Ascending aorta (tissue), 2 donors: ENCODE data around the gene ATP5F1E. TPM values are rescaled to one million over a fixed set of nuclear protein-coding genes. Genes with fewer than 3 reads are reported as not detected.

ENCODE experiments used
- DNase-seq, 2 donors: peaks; one replicate each; pipeline ENCODE4 v3.0.0-alpha.2; 2019; ENCODE audit warnings: low spot score in 2 of 2
- H3K27ac ChIP-seq, 2 donors: fragments of 200-600 bp; sonication (generic); one replicate each; pipeline ENCODE4 v1.5.1; 2016 to 2017; ENCODE audit warnings: mild to moderate bottlenecking in 1 of 2
- H3K27me3 ChIP-seq: fragments of 200-600 bp; sonication (generic); one replicate; pipeline ENCODE4 v1.5.1; 2017
- H3K36me3 ChIP-seq, 2 donors: fragments of 200-600 bp; sonication (generic); one replicate each; pipeline ENCODE4 v1.5.1; 2016
- H3K4me1 ChIP-seq, 2 donors: fragments of 200-600 bp; sonication (generic); one replicate each; pipeline ENCODE4 v1.5.1; 2016 to 2017; ENCODE audit warnings: mild to moderate bottlenecking in 1 of 2
- H3K4me3 ChIP-seq, 2 donors: fragments of 200-600 bp; sonication (generic); one replicate each; pipeline ENCODE4 v1.5.1; 2016 to 2017; ENCODE audit warnings: mild to moderate bottlenecking in 1 of 2
- H3K9me3 ChIP-seq, 2 donors: fragments of 200-600 bp; sonication (generic); one replicate each; pipeline ENCODE4 v1.5.1; 2016
- CTCF ChIP-seq, 3 experiments: fragments of 200-600 bp in 2 of 3; fragments of 450-650 bp in 1 of 3; sonication (generic) in 2 of 3; IDR thresholded peaks; one replicate each; pipeline ENCODE4 v1.5.1; 2016 to 2019; ENCODE audit warnings: antibody characterized with exemption in 3 of 3, mild to moderate bottlenecking in 1 of 3, moderate library complexity in 1 of 3
- intact Hi-C: fragments of 100-400 bp; cut with DNase I; formaldehyde crosslinking; loops from one replicate; pipeline ENCODE4 v1.15.1; 2023
- total RNA-seq: library from RNA; depleted of rRNA; stranded (reverse); fragments of >200 nt; gene quantifications from one replicate; pipeline ENCODE4 v1.1.0, GENCODE V29; 2016

Gene ATP5F1E
- total RNA-seq, 1 donor from 2014 or later = 12.7 TPM

DNA sequence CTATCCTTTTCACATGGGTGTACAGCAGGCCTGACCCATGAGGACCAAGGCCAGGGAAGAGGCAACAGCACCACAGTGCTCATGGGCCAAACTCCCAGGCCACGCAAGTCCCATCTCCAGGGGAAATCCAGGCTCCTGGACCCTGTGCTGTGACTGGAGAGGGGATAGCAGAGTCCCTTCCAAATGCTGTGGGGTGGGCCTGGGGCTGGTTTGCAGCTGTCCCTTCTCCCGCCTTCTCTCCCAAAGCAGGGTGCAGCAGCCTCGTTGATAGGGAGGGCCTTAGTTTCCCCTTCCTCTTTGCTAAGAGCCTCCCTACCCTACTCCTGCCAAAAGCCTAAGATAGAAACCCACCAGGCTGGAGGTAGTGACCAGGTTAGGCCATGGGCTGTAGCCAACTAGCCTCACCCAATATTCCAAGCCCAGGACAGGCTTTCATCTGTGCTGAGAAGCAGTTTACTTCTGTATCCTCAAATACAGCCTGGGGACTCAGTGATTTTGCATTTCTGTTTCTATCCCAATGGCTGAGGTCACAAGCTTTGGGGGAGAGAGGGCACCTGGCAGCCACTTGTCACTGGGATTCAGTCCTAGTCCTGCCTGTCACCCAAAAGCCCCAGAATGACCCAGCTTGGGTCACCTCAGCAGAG is 26.5 kb downstream of the ATP5F1E start:
- Histone ChIP-seq H3K4me1 (peaks cover 14 to 33% of the 10 kb centered on the region in 2 donors), H3K36me3 (peaks cover 14 to 16% of the 10 kb centered on the region in 2 donors)

GRCh38 chr20:59004763-59005522 is 27.2 kb downstream of the ATP5F1E start:
- intact Hi-C loops = loop anchor here (5.0 kb wide), 1 partner anchor 37 kb away; the partner anchor contains the start of gene PRELID3B
- Histone ChIP-seq H3K27ac (peak overlapping the region; percentile 88), H3K4me3 (peak overlapping the region; percentile 73 to 82), H3K36me3 (peaks cover 19 to 23% of the 10 kb centered on the region in 2 donors), H3K9me3 (no peaks in the 10 kb centered on the region), H3K4me1 (peaks cover 11 to 27% of the 10 kb centered on the region in 2 donors), H3K27me3 (no peaks in the 10 kb centered on the region)
- no peak for TF ChIP-seq CTCF (IDR thresholded peaks at IDR 0.05)
- peak in 1 of 2 donors; percentile 79 for DNase-seq

More for the DNA sequence above, 26.5 kb downstream of the ATP5F1E start:
- no peak for TF ChIP-seq CTCF (IDR thresholded peaks at IDR 0.05)
- peak in 1 of 2 donors; percentile 58 for DNase-seq
- no peaks in the 10 kb centered on the region for H3K27me3 ChIP-seq
- peak overlapping the region; percentile 88 for H3K27ac ChIP-seq
- H3K4me3 ChIP-seq = peak overlapping the region; percentile 73 to 82
- no peaks in the 10 kb centered on the region for H3K9me3 ChIP-seq
- intact Hi-C loops = loop anchor here (2.0 to 5.0 kb wide), 3 partner anchors 25 to 37 kb away; partner anchors contain the start of genes NELFCD and PRELID3B

GRCh38 chr20:59004493-59004762 is 27.7 kb downstream of the ATP5F1E start:
- peaks cover 22 to 26% of the 10 kb centered on the region in 2 donors for H3K36me3 ChIP-seq
- peaks cover 11 to 27% of the 10 kb centered on the region in 2 donors for H3K4me1 ChIP-seq
- H3K9me3 ChIP-seq = no peaks in the 10 kb centered on the region
- intact Hi-C loops = no loop called here
- H3K27ac ChIP-seq = peak overlapping the region; percentile 88
- no peaks in the 10 kb centered on the region for H3K27me3 ChIP-seq
- DNase-seq = peak in 1 of 2 donors; percentile 81
- TF ChIP-seq CTCF (IDR thresholded peaks at IDR 0.05) = no peak
- H3K4me3 ChIP-seq = peak overlapping the region in 1 of 2 donors; percentile 73

DNA sequence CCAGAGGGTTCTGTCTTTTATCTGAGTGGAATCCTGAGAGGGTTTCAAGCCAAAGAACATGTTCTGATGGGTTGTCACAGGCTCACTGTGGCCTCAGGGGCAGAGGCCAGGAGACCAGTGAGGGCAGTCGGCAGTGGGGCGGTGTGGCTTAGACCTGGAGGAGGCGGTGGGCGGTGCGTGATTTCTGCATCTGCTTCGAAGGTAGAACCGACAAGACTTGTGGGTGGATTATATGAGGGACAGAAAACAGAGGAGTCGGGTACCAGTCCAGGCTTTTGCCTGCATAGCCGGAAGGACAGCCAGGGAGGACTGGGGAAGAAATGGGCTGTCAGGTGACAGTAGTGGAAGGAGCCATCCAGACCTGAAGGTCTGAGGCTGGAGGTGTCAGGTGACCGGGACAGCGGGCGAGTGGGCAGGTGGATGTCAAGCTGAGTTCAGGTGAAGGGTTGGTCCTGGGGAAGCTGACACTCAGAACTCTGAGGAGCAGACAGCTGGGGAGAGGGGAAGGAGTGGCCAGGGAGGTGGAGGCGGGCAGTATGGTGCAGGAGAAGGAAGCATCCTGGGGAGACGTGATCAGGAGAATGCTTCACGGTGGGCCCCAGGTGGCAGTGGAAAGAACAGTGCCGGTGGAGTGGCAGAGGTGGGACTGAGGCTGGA is 28.2 kb downstream of the ATP5F1E start:
- Histone ChIP-seq H3K27ac (peak overlapping the region; percentile 88), H3K4me3 (peak overlapping the region in 1 of 2 donors; percentile 73), H3K9me3 (no peaks in the 10 kb centered on the region), H3K36me3 (peaks cover 26 to 30% of the 10 kb centered on the region in 2 donors), H3K4me1 (peaks cover 11 to 27% of the 10 kb centered on the region in 2 donors), H3K27me3 (no peaks in the 10 kb centered on the region)
- intact Hi-C loops = no loop called here
- TF ChIP-seq CTCF (IDR thresholded peaks at IDR 0.05) = no peak
- DNase-seq = peak in 1 of 2 donors; percentile 60

- H3K4me1 ChIP-seq = peaks cover 11 to 27% of the 10 kb centered on the region in 2 donors
- H3K36me3 ChIP-seq = peaks cover 35 to 40% of the 10 kb centered on the region in 2 donors
- peak overlapping the region in 1 of 2 donors; percentile 88 for H3K27ac ChIP-seq
- H3K9me3 ChIP-seq = no peaks in the 10 kb centered on the region
- no peak overlapping the region for H3K4me3 ChIP-seq
- H3K27me3 ChIP-seq = no peaks in the 10 kb centered on the region
- DNase-seq = no peak
- no peak for TF ChIP-seq CTCF (IDR thresholded peaks at IDR 0.05)
- intact Hi-C loops = no loop called here
Observed at GRCh38 chr20:59002874-59003399, 29.2 kb downstream of the ATP5F1E start.
